H9 (cell line): Measurements from ENCODE around the gene UMAD1. TPM values are rescaled to one million over a fixed set of nuclear protein-coding genes. Genes with fewer than 3 reads are reported as not detected.

Experiments
- DNase-seq: peaks from one replicate; pipeline ENCODE4 v3.0.0-alpha.2; 2017
- H2AFZ ChIP-seq: one replicate; pipeline ENCODE4 v1.6.1; 2013; ENCODE audit warnings: mild to moderate bottlenecking, low read length, control low read depth, moderate library complexity
- H2AK5ac ChIP-seq: 2 replicates; pipeline ENCODE4 v1.6.1; 2013; ENCODE audit warnings: low read length, control low read depth, mixed read lengths; ENCODE audit not compliant: insufficient read length
- H2BK120ac ChIP-seq: one replicate; pipeline ENCODE4 v1.6.1; 2013; ENCODE audit warnings: low read depth, mild to moderate bottlenecking, low read length, control low read depth, inconsistent platforms; ENCODE audit not compliant: poor library complexity, severe bottlenecking
- H2BK12ac ChIP-seq: 2 replicates; pipeline ENCODE4 v1.6.1; 2013; ENCODE audit warnings: low read length, control low read depth, mixed read lengths, low read depth; ENCODE audit not compliant: insufficient read length
- H2BK15ac ChIP-seq: 2 replicates; pipeline ENCODE4 v1.6.1; 2013; ENCODE audit warnings: low read depth, low read length, control low read depth
- H2BK20ac ChIP-seq: one replicate; pipeline ENCODE4 v1.6.1; 2013; ENCODE audit warnings: low read depth, mild to moderate bottlenecking, low read length, control low read depth, inconsistent platforms; ENCODE audit not compliant: poor library complexity, severe bottlenecking
- H2BK5ac ChIP-seq: 2 replicates; pipeline ENCODE4 v1.6.1; 2013; ENCODE audit warnings: low read length, control low read depth, mixed read lengths; ENCODE audit not compliant: insufficient read length
- H3K14ac ChIP-seq: 2 replicates; pipeline ENCODE4 v1.6.1; 2013; ENCODE audit warnings: low read length, control low read depth; ENCODE audit not compliant: insufficient read depth
- H3K18ac ChIP-seq: 2 replicates; pipeline ENCODE4 v1.6.1; 2013; ENCODE audit warnings: low read depth, mild to moderate bottlenecking, mixed read lengths, low read length, control low read depth; ENCODE audit not compliant: insufficient read length
- H3K23ac ChIP-seq: 2 replicates; pipeline ENCODE4 v1.6.1; 2013; ENCODE audit warnings: low read length, control low read depth, mixed read lengths, low read depth; ENCODE audit not compliant: insufficient read length
- H3K23me2 ChIP-seq: 2 replicates; pipeline ENCODE4 v1.6.1; 2013; ENCODE audit warnings: low read depth, mild to moderate bottlenecking, mixed read lengths, low read length, control low read depth; ENCODE audit not compliant: insufficient read length, poor library complexity, severe bottlenecking
- H3K27ac ChIP-seq: 2 replicates; pipeline ENCODE4 v1.5.1; 2013; ENCODE audit warnings: low read length, control low read depth, mixed read lengths, low read depth; ENCODE audit not compliant: insufficient read length
- H3K27me3 ChIP-seq: 2 replicates; pipeline ENCODE4 v1.6.1; 2013; ENCODE audit warnings: low read length, control low read depth, inconsistent platforms; ENCODE audit not compliant: insufficient read depth
- H3K4ac ChIP-seq: 2 replicates; pipeline ENCODE4 v1.6.1; 2013; ENCODE audit warnings: low read depth, mild to moderate bottlenecking, control low read depth, inconsistent platforms, low read length, moderate library complexity
- H3K4me1 ChIP-seq: 2 replicates; pipeline ENCODE4 v1.6.1; 2013; ENCODE audit warnings: low read length, control low read depth, inconsistent platforms; ENCODE audit not compliant: insufficient read depth
- H3K4me2 ChIP-seq: 2 replicates; pipeline ENCODE4 v1.6.1; 2013; ENCODE audit warnings: low read length, control low read depth, mixed read lengths; ENCODE audit not compliant: insufficient read length, insufficient read depth
- H3K56ac ChIP-seq: 2 replicates; pipeline ENCODE4 v1.6.1; 2013; ENCODE audit warnings: low read depth, mild to moderate bottlenecking, mixed read lengths, low read length, control low read depth; ENCODE audit not compliant: insufficient read length
- H3K79me1 ChIP-seq: 2 replicates; pipeline ENCODE4 v1.6.1; 2013; ENCODE audit warnings: low read depth, mild to moderate bottlenecking, moderate library complexity, low read length, control low read depth, inconsistent platforms; ENCODE audit not compliant: insufficient read depth, poor library complexity, severe bottlenecking
- H3K79me2 ChIP-seq: 2 replicates; pipeline ENCODE4 v1.6.1; 2013; ENCODE audit warnings: low read length, control low read depth, inconsistent platforms; ENCODE audit not compliant: insufficient read depth
- H3K9ac ChIP-seq: 2 replicates; pipeline ENCODE4 v1.6.1; 2013; ENCODE audit warnings: low read length, control low read depth, mixed read lengths; ENCODE audit not compliant: insufficient read length; ENCODE audit errors: extremely low read depth
- H3K9me3 ChIP-seq: one replicate; pipeline ENCODE4 v1.6.1; 2013; ENCODE audit warnings: low read depth, low read length, inconsistent platforms; ENCODE audit not compliant: control insufficient read depth
- H3T11ph ChIP-seq: one replicate; pipeline ENCODE4 v1.6.1; 2013; ENCODE audit warnings: mild to moderate bottlenecking, low read length, control low read depth, inconsistent platforms
- H4K20me1 ChIP-seq: one replicate; pipeline ENCODE4 v1.6.1; 2013; ENCODE audit not compliant: control insufficient read depth, insufficient read length, insufficient read depth
- H4K5ac ChIP-seq: 2 replicates; pipeline ENCODE4 v1.6.1; 2013; ENCODE audit warnings: low read depth, mild to moderate bottlenecking, mixed read lengths, low read length, control low read depth; ENCODE audit not compliant: insufficient read length
- H4K8ac ChIP-seq: replicated peaks from 2 replicates; pipeline ENCODE4 v1.6.1; 2013; ENCODE audit warnings: low read length, control low read depth, mixed read lengths, low read depth; ENCODE audit not compliant: insufficient read length
- H4K91ac ChIP-seq: 2 replicates; pipeline ENCODE4 v1.6.1; 2013; ENCODE audit warnings: low read depth, mild to moderate bottlenecking, moderate library complexity, mixed read lengths, low read length, control low read depth; ENCODE audit not compliant: insufficient read length
- H3K27ac Mint-ChIP-seq, 3 experiments: 2 replicates in 2 of 3; 3 replicates in 1 of 3; pipeline ENCODE4 v1.8.0; 2020 to 2021; ENCODE audit warnings: mixed read lengths in 3 of 3, mild to moderate bottlenecking in 1 of 3, moderate library complexity in 1 of 3
- H3K27me3 Mint-ChIP-seq: 2 replicates; pipeline ENCODE4 v1.8.0; 2021; ENCODE audit warnings: low read depth, mild to moderate bottlenecking, moderate library complexity, mixed read lengths
- H3K36me3 Mint-ChIP-seq, 3 experiments: 2 replicates in 2 of 3; 3 replicates in 1 of 3; pipeline ENCODE4 v1.8.0; 2020 to 2021; ENCODE audit warnings: low read depth in 3 of 3, mixed read lengths in 3 of 3; ENCODE audit not compliant: insufficient read depth in 1 of 3
- H3K4me1 Mint-ChIP-seq, 2 experiments: 2 replicates each; pipeline ENCODE4 v1.8.0; 2020; ENCODE audit warnings: mixed read lengths in 2 of 2
- H3K4me3 Mint-ChIP-seq, 2 experiments: 2 replicates in 1 of 2; 3 replicates in 1 of 2; pipeline ENCODE4 v1.8.0; 2020 to 2021; ENCODE audit warnings: mild to moderate bottlenecking in 2 of 2, mixed read lengths in 2 of 2, moderate library complexity in 1 of 2
- H3K9me3 Mint-ChIP-seq, 2 experiments: 2 replicates in 1 of 2; 3 replicates in 1 of 2; pipeline ENCODE4 v1.8.0; 2020; ENCODE audit warnings: mild to moderate bottlenecking in 2 of 2, mixed read lengths in 2 of 2, moderate library complexity in 1 of 2
- CTCF ChIP-seq: fragments of 200-600 bp; sonication (generic); conservative IDR thresholded peaks from 3 replicates; pipeline ENCODE4 v1.8.0; 2021; ENCODE audit warnings: antibody characterized with exemption, mild to moderate bottlenecking
- WGBS: extraction: QIAGEN DNeasy Blood & Tissue Kit; methylation state at CpG from one replicate; pipeline ENCODE4 v1.1.7; 2013; ENCODE audit warnings: missing lambda C conversion rate, low lambda C conversion rate, mixed read lengths; ENCODE audit not compliant: insufficient read length; ENCODE audit errors: extremely low coverage; 5-methylcytosine and 5-hydroxymethylcytosine counted together
- total RNA-seq: library from RNA; stranded (reverse); gene quantifications from 2 replicates; pipeline ENCODE4 v1.2.1, GENCODE V29; 2021

UMAD1 gene
- total RNA-seq, 1 experiment from 2014 or later, result 8.9 TPM

GRCh38 chr7:7706101-7706511 is 65.6 kb downstream of the UMAD1 start:
- Histone ChIP-seq H3K14ac (no peak overlapping the region), H2BK15ac (no peak overlapping the region), H4K91ac (no peak overlapping the region), H3K9me3 (no peaks in the 10 kb centered on the region), H2BK12ac (no peak overlapping the region), H3K79me2 (no peaks in the 10 kb centered on the region), H3K4ac (no peak overlapping the region), H3K56ac (no peak overlapping the region), H4K20me1 (no peaks in the 10 kb centered on the region), H3K23ac (no peak overlapping the region), H4K5ac (no peak overlapping the region), H3K4me2 (no peak overlapping the region), H3K18ac (no peak overlapping the region), H3K9ac (no peak overlapping the region), H3K27me3 (no peaks in the 10 kb centered on the region), H3K27ac (no peak overlapping the region), H4K8ac (no peak overlapping the region), H2AFZ (no peak overlapping the region), H2BK20ac (no peak overlapping the region), H3K79me1 (no peaks in the 10 kb centered on the region), H2BK5ac (no peak overlapping the region), H3T11ph (no peak overlapping the region), H3K23me2 (no peaks in the 10 kb centered on the region), H3K4me1 (peaks cover 2% of the 10 kb centered on the region; the same call in 1 of the 2 replicates), H2BK120ac (no peak overlapping the region), H2AK5ac (no peak overlapping the region)
- H3K27me3 Mint-ChIP-seq, result no peaks in the 10 kb centered on the region
- H3K4me1 Mint-ChIP-seq, result peaks cover 50 to 52% of the 10 kb centered on the region in 2 experiments
- H3K36me3 Mint-ChIP-seq, result no peaks in the 10 kb centered on the region; a peak in 1 of 7 replicates
- no peak for TF ChIP-seq CTCF
- no peaks in the 10 kb centered on the region for H3K9me3 Mint-ChIP-seq
- no peak overlapping the region for H3K27ac Mint-ChIP-seq
- WGBS, result no CpG with 5 or more reads among the region's 1 CpG
- no peak overlapping the region for H3K4me3 Mint-ChIP-seq
- no peak for DNase-seq
